ENCODE data around the gene FYB1.

The FYB1 gene

DNA sequence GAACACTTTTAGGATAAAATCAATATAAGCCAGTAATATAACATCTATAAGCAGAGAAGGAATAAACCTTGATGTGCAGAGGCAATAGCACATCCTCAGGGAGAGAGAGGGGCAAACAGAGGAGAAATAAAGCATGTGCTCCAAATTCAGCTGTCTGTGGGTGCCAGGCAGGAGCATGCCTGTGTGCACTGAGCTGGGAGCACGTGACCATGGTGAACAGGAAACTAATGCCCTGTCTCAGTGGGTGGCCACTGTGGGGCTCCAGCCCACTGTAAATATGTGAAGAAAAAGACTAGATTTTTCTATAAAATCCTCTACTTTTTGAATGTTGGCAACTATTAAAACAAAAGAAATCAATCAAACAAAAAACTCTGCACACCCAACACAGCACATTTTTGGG is 55.3 kb downstream of the FYB1 start:
- H3K27ac ChIP-seq (replicated peaks), result no peak overlapping the region
- H3K27me3 ChIP-seq (ENCODE audit: insufficient read depth, poor library complexity, severe bottlenecking), result no peaks in the 10 kb centered on the region
- TF ChIP-seq, protein P1, sequence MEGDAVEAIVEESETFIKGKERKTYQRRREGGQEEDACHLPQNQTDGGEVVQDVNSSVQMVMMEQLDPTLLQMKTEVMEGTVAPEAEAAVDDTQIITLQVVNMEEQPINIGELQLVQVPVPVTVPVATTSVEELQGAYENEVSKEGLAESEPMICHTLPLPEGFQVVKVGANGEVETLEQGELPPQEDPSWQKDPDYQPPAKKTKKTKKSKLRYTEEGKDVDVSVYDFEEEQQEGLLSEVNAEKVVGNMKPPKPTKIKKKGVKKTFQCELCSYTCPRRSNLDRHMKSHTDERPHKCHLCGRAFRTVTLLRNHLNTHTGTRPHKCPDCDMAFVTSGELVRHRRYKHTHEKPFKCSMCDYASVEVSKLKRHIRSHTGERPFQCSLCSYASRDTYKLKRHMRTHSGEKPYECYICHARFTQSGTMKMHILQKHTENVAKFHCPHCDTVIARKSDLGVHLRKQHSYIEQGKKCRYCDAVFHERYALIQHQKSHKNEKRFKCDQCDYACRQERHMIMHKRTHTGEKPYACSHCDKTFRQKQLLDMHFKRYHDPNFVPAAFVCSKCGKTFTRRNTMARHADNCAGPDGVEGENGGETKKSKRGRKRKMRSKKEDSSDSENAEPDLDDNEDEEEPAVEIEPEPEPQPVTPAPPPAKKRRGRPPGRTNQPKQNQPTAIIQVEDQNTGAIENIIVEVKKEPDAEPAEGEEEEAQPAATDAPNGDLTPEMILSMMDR (IDR thresholded peaks at IDR 0.05; ENCODE audit: insufficient read depth, low read length), result no peak
- TF ChIP-seq SPI1 (IDR thresholded peaks at IDR 0.05; ENCODE audit: borderline replicate concordance, low read depth), result no peak
- no peak for TF ChIP-seq GABPA (IDR thresholded peaks at IDR 0.05; ENCODE audit: low read depth)
- TF ChIP-seq POLR2AphosphoS5 (IDR thresholded peaks at IDR 0.05; ENCODE audit: low read depth), result no peak
- TF ChIP-seq, protein P2, sequence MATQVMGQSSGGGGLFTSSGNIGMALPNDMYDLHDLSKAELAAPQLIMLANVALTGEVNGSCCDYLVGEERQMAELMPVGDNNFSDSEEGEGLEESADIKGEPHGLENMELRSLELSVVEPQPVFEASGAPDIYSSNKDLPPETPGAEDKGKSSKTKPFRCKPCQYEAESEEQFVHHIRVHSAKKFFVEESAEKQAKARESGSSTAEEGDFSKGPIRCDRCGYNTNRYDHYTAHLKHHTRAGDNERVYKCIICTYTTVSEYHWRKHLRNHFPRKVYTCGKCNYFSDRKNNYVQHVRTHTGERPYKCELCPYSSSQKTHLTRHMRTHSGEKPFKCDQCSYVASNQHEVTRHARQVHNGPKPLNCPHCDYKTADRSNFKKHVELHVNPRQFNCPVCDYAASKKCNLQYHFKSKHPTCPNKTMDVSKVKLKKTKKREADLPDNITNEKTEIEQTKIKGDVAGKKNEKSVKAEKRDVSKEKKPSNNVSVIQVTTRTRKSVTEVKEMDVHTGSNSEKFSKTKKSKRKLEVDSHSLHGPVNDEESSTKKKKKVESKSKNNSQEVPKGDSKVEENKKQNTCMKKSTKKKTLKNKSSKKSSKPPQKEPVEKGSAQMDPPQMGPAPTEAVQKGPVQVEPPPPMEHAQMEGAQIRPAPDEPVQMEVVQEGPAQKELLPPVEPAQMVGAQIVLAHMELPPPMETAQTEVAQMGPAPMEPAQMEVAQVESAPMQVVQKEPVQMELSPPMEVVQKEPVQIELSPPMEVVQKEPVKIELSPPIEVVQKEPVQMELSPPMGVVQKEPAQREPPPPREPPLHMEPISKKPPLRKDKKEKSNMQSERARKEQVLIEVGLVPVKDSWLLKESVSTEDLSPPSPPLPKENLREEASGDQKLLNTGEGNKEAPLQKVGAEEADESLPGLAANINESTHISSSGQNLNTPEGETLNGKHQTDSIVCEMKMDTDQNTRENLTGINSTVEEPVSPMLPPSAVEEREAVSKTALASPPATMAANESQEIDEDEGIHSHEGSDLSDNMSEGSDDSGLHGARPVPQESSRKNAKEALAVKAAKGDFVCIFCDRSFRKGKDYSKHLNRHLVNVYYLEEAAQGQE (IDR thresholded peaks at IDR 0.05; ENCODE audit: insufficient replicate concordance, low read depth), result no peak
- DNase-seq (ENCODE audit: low read depth in 1 of 2, low spot score in 1 of 2), result peak in 1 of 2 experiments; percentile 36
- no peak overlapping the region for H3K4me3 ChIP-seq (replicated peaks; ENCODE audit: insufficient read depth, low read length)

DNA sequence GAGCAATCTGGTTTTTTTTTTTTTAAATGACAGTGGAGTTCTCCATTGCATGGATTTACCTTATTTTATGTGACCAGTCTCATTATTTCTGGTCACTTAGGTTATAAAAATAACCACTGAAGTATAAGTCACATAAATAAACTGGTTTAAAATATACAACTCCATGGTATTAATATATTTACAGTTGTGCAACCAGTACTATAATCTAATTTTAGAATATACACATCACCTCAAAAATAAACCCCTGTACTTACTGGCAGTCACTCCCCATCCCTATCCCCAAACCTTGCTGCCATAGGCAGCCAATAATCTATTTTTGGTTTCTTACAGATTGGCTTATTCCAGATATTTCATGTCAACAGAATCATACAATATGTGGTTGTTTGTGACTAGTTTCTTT is 57.8 kb downstream of the FYB1 start:
- Histone ChIP-seq H3K4me3 (replicated peaks; ENCODE audit: insufficient read depth, low read length) (no peak overlapping the region), H3K27ac (replicated peaks) (no peak overlapping the region), H3K27me3 (ENCODE audit: insufficient read depth, poor library complexity, severe bottlenecking) (no peaks in the 10 kb centered on the region)
- TF ChIP-seq POLR2AphosphoS5 (IDR thresholded peaks at IDR 0.05; ENCODE audit: low read depth) (no peak), SPI1 (IDR thresholded peaks at IDR 0.05; ENCODE audit: borderline replicate concordance, low read depth) (no peak)
- TF ChIP-seq, protein P2 (IDR thresholded peaks at IDR 0.05; ENCODE audit: insufficient replicate concordance, low read depth), result no peak
- TF ChIP-seq, protein P1 (IDR thresholded peaks at IDR 0.05; ENCODE audit: insufficient read depth, low read length), result no peak
- DNase-seq (ENCODE audit: low read depth in 1 of 2, low spot score in 1 of 2), result no peak

DNA sequence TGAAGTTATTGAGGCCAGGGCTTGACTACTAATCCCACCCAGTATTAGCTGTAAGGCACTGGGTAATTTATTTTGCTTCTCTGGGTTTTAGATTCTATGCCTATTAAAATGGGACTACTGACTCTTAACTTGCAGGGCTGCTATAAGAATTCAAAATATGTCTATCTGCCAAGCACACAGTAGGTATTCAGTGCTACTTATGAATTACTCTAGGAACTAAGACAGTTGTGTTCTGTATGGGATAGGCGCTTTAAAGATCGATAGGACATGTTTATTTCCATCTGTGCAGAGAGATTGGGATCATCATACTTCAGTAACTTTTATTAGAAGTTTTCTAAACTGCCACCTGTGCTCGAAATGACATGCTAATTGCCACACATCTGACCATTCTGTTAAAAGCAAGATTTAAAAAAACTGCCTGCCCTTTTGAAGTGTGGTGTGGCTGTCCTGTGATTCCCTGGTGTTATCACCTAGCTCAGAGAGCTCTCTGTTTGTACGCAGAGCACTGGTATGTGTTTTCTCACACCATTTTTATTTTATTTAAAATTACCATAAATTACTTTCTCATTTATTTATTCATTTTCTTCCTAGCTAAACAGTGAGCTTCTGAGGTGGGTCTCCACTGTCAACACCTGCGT is 58.7 kb downstream of the FYB1 start:
- TF ChIP-seq, protein P1 (IDR thresholded peaks at IDR 0.05; ENCODE audit: insufficient read depth, low read length), result no peak
- TF ChIP-seq GABPA (IDR thresholded peaks at IDR 0.05; ENCODE audit: low read depth) (no peak), SPI1 (IDR thresholded peaks at IDR 0.05; ENCODE audit: borderline replicate concordance, low read depth) (no peak), POLR2AphosphoS5 (IDR thresholded peaks at IDR 0.05; ENCODE audit: low read depth) (no peak)
- TF ChIP-seq, protein P2 (IDR thresholded peaks at IDR 0.05; ENCODE audit: insufficient replicate concordance, low read depth), result no peak

More for the DNA sequence above, 58.7 kb downstream of the FYB1 start:
- Histone ChIP-seq H3K27ac (replicated peaks) (no peak overlapping the region), H3K4me3 (replicated peaks; ENCODE audit: insufficient read depth, low read length) (no peak overlapping the region), H3K27me3 (ENCODE audit: insufficient read depth, poor library complexity, severe bottlenecking) (no peaks in the 10 kb centered on the region)
- no peak for DNase-seq (ENCODE audit: low read depth in 1 of 2, low spot score in 1 of 2)

Measured in HL-60 (cell line).